Stimulated activated naive CD4-positive, alpha-beta T cell (primary cell): Measurements from ENCODE around the gene PAIP1.
"Not testable (repeated sequence)": the region's sequence is repeated elsewhere in the genome, so short reads cannot be mapped to it uniquely, and the experiment has no call there.

ENCODE experiments used
- DNase-seq, 6 experiments: peaks; one replicate each; lab custom pipeline; 2025; lab: John Stamatoyannopoulos, UW

PAIP1 gene

GRCh38 chr5:43556857-43557542, at the start of gene PAIP1:
TSS of gene PAIP1 (minus strand) at chr5:43557077. CDS start at chr5:43556846, 231 bp downstream.
- peak; percentile 70 to 96 (median 85) for DNase-seq

- no peak for DNase-seq
These were observed 49.5 kb upstream of the PAIP1 start for GRCh38 chr5:43606351-43606750.

GRCh38 chr5:43604699-43605098, 47.8 kb upstream of the PAIP1 start:
- DNase-seq = no peak

- DNase-seq = peak; percentile 43 to 68 (median 58)
These were observed 46.7 kb upstream of the PAIP1 start for GRCh38 chr5:43603344-43604217.

- peak; percentile 52 to 76 (median 72) for DNase-seq
These were observed 45.8 kb upstream of the PAIP1 start, which contains the start of gene NNT for GRCh38 chr5:43602461-43603343. TSS of gene NNT (plus strand) at chr5:43603180. CDS start at chr5:43609196, 6,016 bp downstream.

GRCh38 chr5:43601454-43602260, 44.8 kb upstream of the PAIP1 start:
- no peak for DNase-seq

- DNase-seq = not testable (repeated sequence)
These were observed 42.0 kb upstream of the PAIP1 start for GRCh38 chr5:43598927-43599326.

- no peak for DNase-seq
These were observed 35.5 kb upstream of the PAIP1 start for GRCh38 chr5:43592363-43592762.

GRCh38 chr5:43590700-43591099, 33.8 kb upstream of the PAIP1 start:
- DNase-seq = no peak

- no peak for DNase-seq
These were observed 32.4 kb upstream of the PAIP1 start for GRCh38 chr5:43589310-43589709.

- no peak for DNase-seq
These were observed 32.0 kb upstream of the PAIP1 start for GRCh38 chr5:43588842-43589241.

- no peak for DNase-seq
These were observed 27.4 kb upstream of the PAIP1 start for GRCh38 chr5:43584166-43584699.

GRCh38 chr5:43583724-43584123, 26.8 kb upstream of the PAIP1 start:
- no peak for DNase-seq

- no peak for DNase-seq
These were observed 25.5 kb upstream of the PAIP1 start for GRCh38 chr5:43582082-43583005.

- DNase-seq = no peak
These were observed 24.5 kb upstream of the PAIP1 start for GRCh38 chr5:43581398-43581797.

GRCh38 chr5:43580402-43581210, 23.7 kb upstream of the PAIP1 start:
- DNase-seq = not testable (repeated sequence)

GRCh38 chr5:43573058-43573457, 16.2 kb upstream of the PAIP1 start:
- DNase-seq = no peak

GRCh38 chr5:43572357-43572756, 15.5 kb upstream of the PAIP1 start:
- no peak for DNase-seq

- DNase-seq = no peak
These were observed 14.4 kb upstream of the PAIP1 start for GRCh38 chr5:43571237-43571636.
